ENCODE results near the gene CDK5RAP3. TPM values are rescaled to one million over a fixed set of nuclear protein-coding genes. Genes with fewer than 3 reads are reported as not detected.

CDK5RAP3 gene
- total and polyA plus RNA-seq, 2 of the 13 experiments (the other 11 are each of a cell fraction or from before 2014, with no cell fraction given) = 128 to 154 TPM

- Histone ChIP-seq H3K36me3 (replicated peaks in 1 of 2; ENCODE audit: control insufficient read depth in 1 of 2, insufficient read depth in 2 of 2, low read length in 2 of 2) (peaks cover 42 to 87% of the 10 kb centered on the region in 2 experiments), H3K27me3 (ENCODE audit: control insufficient read depth in 1 of 2, insufficient read depth in 2 of 2, low read length in 2 of 2) (no peaks in the 10 kb centered on the region), H2AFZ (ENCODE audit: low read length) (no peak overlapping the region), H4K20me1 (ENCODE audit: insufficient read depth, low read length) (peaks cover 5% of the 10 kb centered on the region; the same call in 1 of the 2 replicates), H3K9me3 (ENCODE audit: low read length) (no peaks in the 10 kb centered on the region), H3K27ac (ENCODE audit: extremely low read length, insufficient read depth, low read length) (no peak overlapping the region), H3K4me2 (ENCODE audit: low read depth, low read length) (no peak overlapping the region), H3K4me1 (ENCODE audit: insufficient read depth, low read length) (no peaks in the 10 kb centered on the region), H3K79me2 (ENCODE audit: insufficient read depth, low read length) (no peaks in the 10 kb centered on the region), H3K4me3 (replicated peaks in 1 of 3; ENCODE audit: insufficient read depth in 1 of 3, low read depth in 2 of 3, low read length in 3 of 3) (no peak overlapping the region), H3K9ac (ENCODE audit: insufficient read depth, low read depth, low read length) (no peak overlapping the region)
- ATAC-seq (peak; percentile 89), FAIRE-seq (peak; percentile 65), DNase-seq (ENCODE audit: low spot score) (peak; percentile 51)
- CTCF ChIA-PET (ENCODE audit: low intra/inter-chr PET ratio, low total read pairs) = interaction anchor here (1.1 to 2.1 kb wide), 3 partner anchors 9 to 40 kb away, joined by 4 to 17 read pairs (median 12); no protein-coding TSS in a partner anchor
- POLR2A ChIA-PET = interaction anchor here (0.9 kb wide), 1 partner anchor 137 kb away, joined by 3 read pairs; no protein-coding TSS in a partner anchor
- 49% methylated on average over 7 of the region's 7 CpGs for WGBS (ENCODE audit: low lambda C conversion rate)
- no TSS peak for BruUV-seq (replicated peaks)
- in situ Hi-C loops (cut with HindIII; ENCODE audit: extremely low pct_ligation_motif_present, low pct_unique_long_range_greater_than_20kb) (loop anchor here (5.0 kb wide), 1 partner anchor 39 kb away; no protein-coding TSS in a partner anchor), intact Hi-C loops (cut with micrococcal nuclease; ENCODE audit: unreplicated experiment) (loop anchor here (1.0 kb wide), 1 partner anchor 40 kb away; no protein-coding TSS in a partner anchor)
- TF ChIP-seq HOXA5 (CRISPR knock-in tag; IDR thresholded peaks at IDR 0.05) (no peak), STAG1 (CRISPR knock-in tag; IDR thresholded peaks at IDR 0.05) (peak; percentile 76), ZBTB7A (CRISPR knock-in tag; IDR thresholded peaks at IDR 0.05) (0 out of 2 replicates have a peak, but pooled peaks have one; percentile 43), SMYD3 (CRISPR knock-in tag; IDR thresholded peaks at IDR 0.05) (no peak), ZMYM4 (CRISPR knock-in tag; IDR thresholded peaks at IDR 0.05) (no peak), ATF7-NPFF (CRISPR knock-in tag; IDR thresholded peaks at IDR 0.05; ENCODE audit: low read depth) (no peak), ZNF792 (CRISPR knock-in tag; IDR thresholded peaks at IDR 0.05) (no peak), SMC3 (IDR thresholded peaks at IDR 0.05; ENCODE audit: low read length) (peak; percentile 64), ZNF557 (CRISPR knock-in tag; IDR thresholded peaks at IDR 0.05) (no peak), ZBTB40 (IDR thresholded peaks at IDR 0.05) (no peak), ZBTB40 (CRISPR knock-in tag; IDR thresholded peaks at IDR 0.05) (no peak), HOXA3 (CRISPR knock-in tag; IDR thresholded peaks at IDR 0.05) (0 out of 2 replicates have a peak, but pooled peaks have one; percentile 26), ZNF574 (CRISPR knock-in tag; IDR thresholded peaks at IDR 0.05) (peak; percentile 52; the same call in 1 of the 2 replicates), ZNF572 (CRISPR knock-in tag; IDR thresholded peaks at IDR 0.05) (0 out of 2 replicates have a peak, but pooled peaks have one; percentile 73)
Measured at GRCh38 chr17:47978324-47978723, 7.4 kb downstream of the CDK5RAP3 start.
